ENCODE data around the gene APOO. TPM values are rescaled to one million over a fixed set of nuclear protein-coding genes. Genes with fewer than 3 reads are reported as not detected.

Gene APOO
- total and polyA plus RNA-seq, 2 of the 13 experiments (the other 11 are each of a cell fraction or from before 2014, with no cell fraction given), result 9.7 to 22.1 TPM

- TF ChIP-seq ZNF260 (CRISPR knock-in tag; IDR thresholded peaks at IDR 0.05; ENCODE audit: borderline replicate concordance, low read depth) (no peak), SRF (IDR thresholded peaks at IDR 0.05; ENCODE audit: low read depth, low read length) (no peak), RXRB (CRISPR knock-in tag; IDR thresholded peaks at IDR 0.05; ENCODE audit: borderline replicate concordance) (no peak), NFE2L2 (IDR thresholded peaks at IDR 0.05; ENCODE audit: low read length) (no peak), ZNF383 (CRISPR knock-in tag; IDR thresholded peaks at IDR 0.05; ENCODE audit: borderline replicate concordance) (no peak), ZNF350 (CRISPR knock-in tag; IDR thresholded peaks at IDR 0.05; ENCODE audit: borderline replicate concordance, low read depth) (no peak), NBN (conservative IDR thresholded peaks at IDR 0.05) (no peak), HNRNPL (IDR thresholded peaks at IDR 0.05; ENCODE audit: low read depth, low read length) (0 out of 2 replicates have a peak, but pooled peaks have one; percentile 52), ZNF251 (CRISPR knock-in tag; IDR thresholded peaks at IDR 0.05) (no peak), GABPA (IDR thresholded peaks at IDR 0.05; ENCODE audit: low read depth, low read length) (no peak), GABPA (CRISPR knock-in tag; IDR thresholded peaks at IDR 0.05; ENCODE audit: low read depth) (no peak), FOXA1 (IDR thresholded peaks at IDR 0.05) (no peak), FOXA1 (CRISPR knock-in tag; IDR thresholded peaks at IDR 0.05) (no peak), MAZ (IDR thresholded peaks at IDR 0.05; ENCODE audit: borderline replicate concordance, low read depth, low read length) (no peak), MAZ (CRISPR knock-in tag; IDR thresholded peaks at IDR 0.05; ENCODE audit: low read depth) (no peak), YEATS4 (CRISPR knock-in tag; IDR thresholded peaks at IDR 0.05; ENCODE audit: borderline replicate concordance) (no peak), DBP (CRISPR knock-in tag; IDR thresholded peaks at IDR 0.05; ENCODE audit: not compliant biosample characterization) (no peak), ZNF839 (CRISPR knock-in tag; IDR thresholded peaks at IDR 0.05; ENCODE audit: borderline replicate concordance) (no peak), TSC22D2 (CRISPR knock-in tag; IDR thresholded peaks at IDR 0.05; ENCODE audit: borderline replicate concordance) (no peak), ZNF17 (CRISPR knock-in tag; IDR thresholded peaks at IDR 0.05) (no peak), POLR2A (IDR thresholded peaks at IDR 0.05; ENCODE audit: insufficient read depth in 1 of 2, low read depth in 2 of 2, low read length in 2 of 2) (peak in 1 of 2 experiments; percentile 59; a peak in 1 of 4 replicates), ZC3H4 (CRISPR knock-in tag; IDR thresholded peaks at IDR 0.05; ENCODE audit: borderline replicate concordance) (0 out of 2 replicates have a peak, but pooled peaks have one; percentile 51)
- TF ChIP-seq, protein P1, sequence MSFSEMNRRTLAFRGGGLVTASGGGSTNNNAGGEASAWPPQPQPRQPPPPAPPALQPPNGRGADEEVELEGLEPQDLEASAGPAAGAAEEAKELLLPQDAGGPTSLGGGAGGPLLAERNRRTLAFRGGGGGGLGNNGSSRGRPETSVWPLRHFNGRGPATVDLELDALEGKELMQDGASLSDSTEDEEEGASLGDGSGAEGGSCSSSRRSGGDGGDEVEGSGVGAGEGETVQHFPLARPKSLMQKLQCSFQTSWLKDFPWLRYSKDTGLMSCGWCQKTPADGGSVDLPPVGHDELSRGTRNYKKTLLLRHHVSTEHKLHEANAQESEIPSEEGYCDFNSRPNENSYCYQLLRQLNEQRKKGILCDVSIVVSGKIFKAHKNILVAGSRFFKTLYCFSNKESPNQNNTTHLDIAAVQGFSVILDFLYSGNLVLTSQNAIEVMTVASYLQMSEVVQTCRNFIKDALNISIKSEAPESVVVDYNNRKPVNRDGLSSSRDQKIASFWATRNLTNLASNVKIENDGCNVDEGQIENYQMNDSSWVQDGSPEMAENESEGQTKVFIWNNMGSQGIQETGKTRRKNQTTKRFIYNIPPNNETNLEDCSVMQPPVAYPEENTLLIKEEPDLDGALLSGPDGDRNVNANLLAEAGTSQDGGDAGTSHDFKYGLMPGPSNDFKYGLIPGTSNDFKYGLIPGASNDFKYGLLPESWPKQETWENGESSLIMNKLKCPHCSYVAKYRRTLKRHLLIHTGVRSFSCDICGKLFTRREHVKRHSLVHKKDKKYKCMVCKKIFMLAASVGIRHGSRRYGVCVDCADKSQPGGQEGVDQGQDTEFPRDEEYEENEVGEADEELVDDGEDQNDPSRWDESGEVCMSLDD (CRISPR knock-in tag; IDR thresholded peaks at IDR 0.05; ENCODE audit: borderline replicate concordance), result no peak
- TF ChIP-seq, protein P2, sequence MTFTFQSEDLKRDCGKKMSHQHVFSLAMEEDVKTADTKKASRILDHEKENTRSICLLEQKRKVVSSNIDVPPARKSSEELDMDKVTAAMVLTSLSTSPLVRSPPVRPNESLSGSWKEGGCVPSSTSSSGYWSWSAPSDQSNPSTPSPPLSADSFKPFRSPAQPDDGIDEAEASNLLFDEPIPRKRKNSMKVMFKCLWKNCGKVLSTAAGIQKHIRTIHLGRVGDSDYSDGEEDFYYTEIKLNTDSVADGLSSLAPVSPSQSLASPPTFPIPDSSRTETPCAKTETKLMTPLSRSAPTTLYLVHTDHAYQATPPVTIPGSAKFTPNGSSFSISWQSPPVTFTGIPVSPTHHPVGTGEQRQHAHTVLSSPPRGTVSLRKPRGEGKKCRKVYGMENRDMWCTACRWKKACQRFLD (CRISPR knock-in tag; IDR thresholded peaks at IDR 0.05; ENCODE audit: borderline replicate concordance), result no peak
- TF ChIP-seq, protein P3, sequence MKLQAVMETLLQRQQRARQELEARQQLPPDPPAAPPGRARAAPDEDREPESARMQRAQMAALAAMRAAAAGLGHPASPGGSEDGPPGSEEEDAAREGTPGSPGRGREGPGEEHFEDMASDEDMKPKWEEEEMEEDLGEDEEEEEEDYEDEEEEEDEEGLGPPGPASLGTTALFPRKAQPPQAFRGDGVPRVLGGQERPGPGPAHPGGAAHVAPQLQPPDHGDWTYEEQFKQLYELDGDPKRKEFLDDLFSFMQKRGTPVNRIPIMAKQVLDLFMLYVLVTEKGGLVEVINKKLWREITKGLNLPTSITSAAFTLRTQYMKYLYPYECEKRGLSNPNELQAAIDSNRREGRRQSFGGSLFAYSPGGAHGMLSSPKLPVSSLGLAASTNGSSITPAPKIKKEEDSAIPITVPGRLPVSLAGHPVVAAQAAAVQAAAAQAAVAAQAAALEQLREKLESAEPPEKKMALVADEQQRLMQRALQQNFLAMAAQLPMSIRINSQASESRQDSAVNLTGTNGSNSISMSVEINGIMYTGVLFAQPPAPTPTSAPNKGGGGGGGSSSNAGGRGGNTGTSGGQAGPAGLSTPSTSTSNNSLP (IDR thresholded peaks at IDR 0.05; ENCODE audit: low read depth, low read length), result no peak
Measured at GRCh38 chrX:23784470-23785331, 123.0 kb downstream of the APOO start (continued).
